GM13977 (cell line): Measurements from ENCODE around the gene SERPINA6.

Experiments used
- DNase-seq: peaks from one replicate; pipeline ENCODE4 v3.0.0; 2012; ENCODE audit warnings: low spot score
- CTCF ChIP-seq: IDR thresholded peaks from 2 replicates; pipeline ENCODE4 v1.5.1; 2012; ENCODE audit warnings: mild to moderate bottlenecking, control low read depth; ENCODE audit not compliant: insufficient read depth; ENCODE audit errors: extremely low read depth, missing control alignments
- in situ Hi-C: fragments of 300-500 bp; cut with MboI; formaldehyde crosslinking; loops from one replicate; pipeline ENCODE4 v1.12.0; 2022; ENCODE audit warnings: low sequenced_read_pairs, low pct_unique_long_range_greater_than_20kb, mixed read lengths, inconsistent platforms; ENCODE audit not compliant: unreplicated experiment

Gene SERPINA6

DNA sequence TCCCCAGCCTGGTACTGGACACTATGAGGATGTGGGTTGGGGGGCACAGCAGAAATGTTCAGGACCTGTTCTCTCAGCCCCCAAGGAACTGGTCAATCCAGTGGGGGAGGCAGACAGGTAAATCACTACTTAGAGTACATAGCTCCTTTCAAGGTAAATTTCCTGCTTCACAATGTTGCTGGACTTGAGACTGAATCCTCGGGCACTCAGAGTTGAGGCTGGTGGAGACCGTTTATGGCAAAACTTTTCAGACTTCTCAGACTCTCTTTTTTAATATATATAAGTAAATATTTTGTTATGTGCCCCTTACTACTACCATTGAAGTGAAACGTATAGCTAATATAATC lies 29.6 kb downstream of the SERPINA6 start:
- no peak for TF ChIP-seq CTCF
- in situ Hi-C loops, result no loop called here
- no peak for DNase-seq

DNA sequence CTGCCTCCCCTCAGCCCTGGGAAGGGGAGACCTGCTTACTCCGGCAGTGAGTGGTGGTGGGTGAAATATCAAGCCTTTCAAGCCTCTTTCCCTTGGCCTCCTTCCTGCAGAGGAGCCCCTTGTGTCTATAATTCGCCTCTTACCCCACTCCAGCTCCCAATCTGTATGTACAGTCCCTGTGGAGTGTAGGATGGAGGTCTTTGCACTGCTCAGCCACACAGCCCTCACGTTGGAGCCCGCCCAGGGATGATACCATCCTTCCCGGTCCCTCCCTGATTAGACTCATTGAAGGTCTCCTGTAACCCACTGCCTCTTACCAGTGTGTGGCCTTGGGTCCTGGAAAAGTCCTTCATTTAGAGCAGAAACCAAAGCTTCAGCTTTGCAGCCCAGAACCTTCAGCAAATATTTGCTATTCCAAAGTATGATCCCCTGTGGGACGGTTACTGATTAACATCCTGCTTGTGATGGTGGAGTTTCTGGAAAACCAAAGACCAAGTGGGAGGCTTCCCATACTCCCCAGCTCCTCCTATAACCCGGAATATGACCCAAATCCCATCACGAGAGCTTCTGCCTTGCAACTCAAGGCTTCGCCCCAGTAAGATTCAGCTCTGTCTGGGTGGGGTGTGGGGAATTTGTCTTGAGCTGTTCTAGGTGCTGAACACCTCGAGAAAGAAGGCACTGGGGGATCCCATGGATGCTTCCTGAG lies 30.1 kb downstream of the SERPINA6 start, which contains the start of gene SERPINA10:
SERPINA10 (minus strand) TSS at position 397 of the 706 bp plus-strand sequence. CDS start 2,675 bp downstream, outside the sequence.
- no peak for TF ChIP-seq CTCF
- in situ Hi-C loops, result no loop called here

DNA sequence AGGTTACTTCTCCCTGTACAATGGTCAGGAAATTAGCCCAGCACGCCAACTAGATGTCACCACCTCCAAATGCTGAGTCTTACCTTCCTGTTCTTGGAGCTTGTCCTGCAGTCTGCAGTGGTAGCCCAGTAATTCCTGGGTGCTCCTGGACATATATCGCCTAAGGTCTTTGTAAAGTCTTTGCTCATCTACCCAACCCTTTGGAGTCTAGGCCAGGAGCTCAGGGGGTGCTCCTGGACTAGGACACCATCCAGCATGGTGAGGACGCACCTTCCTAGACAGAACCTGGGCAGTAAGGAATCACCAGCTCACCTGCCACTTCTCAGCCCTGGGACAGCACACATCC lies 30.6 kb downstream of the SERPINA6 start:
- no peak for DNase-seq
- in situ Hi-C loops, result no loop called here
- no peak for TF ChIP-seq CTCF

More for the DNA sequence above, 30.1 kb downstream of the SERPINA6 start, which contains the start of gene SERPINA10:
- no peak for DNase-seq

GRCh38 chr14:94291906-94292525 lies 31.1 kb downstream of the SERPINA6 start:
- TF ChIP-seq CTCF, result no peak
- in situ Hi-C loops, result no loop called here
- no peak for DNase-seq

GRCh38 chr14:94291159-94291905 lies 31.8 kb downstream of the SERPINA6 start:
- in situ Hi-C loops, result no loop called here
- no peak for DNase-seq
- TF ChIP-seq CTCF, result no peak

DNA sequence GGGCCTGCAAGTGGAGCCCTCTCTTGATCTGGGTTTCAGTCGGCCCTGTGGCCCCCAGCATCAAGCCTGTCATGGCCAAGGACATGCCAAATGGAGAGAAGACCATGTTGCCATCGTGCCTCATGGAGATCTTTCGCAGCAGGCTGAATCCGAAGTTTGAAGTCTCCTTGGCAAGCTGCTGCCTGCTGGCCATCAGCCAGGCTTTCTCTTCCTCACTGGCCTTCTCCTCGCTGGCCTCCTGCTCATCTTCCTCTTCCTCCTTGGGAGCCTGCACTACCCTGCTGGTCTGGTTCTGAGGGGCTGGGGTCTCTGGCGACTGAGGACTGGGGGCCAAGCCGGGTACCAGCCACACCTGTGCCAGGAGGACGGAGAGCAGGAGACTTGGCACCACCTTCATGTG lies 32.9 kb downstream of the SERPINA6 start:
- no peak for TF ChIP-seq CTCF
- in situ Hi-C loops, result no loop called here
- no peak for DNase-seq
